K562 (cell line): ENCODE data around the gene RIPPLY3. TPM values are rescaled to one million over a fixed set of nuclear protein-coding genes. Genes with fewer than 3 reads are reported as not detected.

Experiments used
- CHCHD3 ChIP-seq: fragments of 250-450 bp; sonication (Bioruptor Pico); IDR thresholded peaks from 2 replicates; pipeline ENCODE4 v2.1.2; 2022; ENCODE audit warnings: mild to moderate bottlenecking
- FOXA3 ChIP-seq, 2 experiments: fragments of 450-650 bp in 1 of 2; sonication (generic) in 1 of 2; formaldehyde crosslinking; IDR thresholded peaks in 1 of 2; conservative IDR thresholded peaks in 1 of 2; 2 replicates each; pipeline versions ENCODE4 v1.4.0 to v1.8.0; 2020 to 2022; ENCODE audit warnings: mild to moderate bottlenecking in 2 of 2, missing genetic modification reagents in 1 of 2
- FOXJ2 ChIP-seq: fragments of 200-800 bp; sonication (Bioruptor generic); IDR thresholded peaks from 2 replicates; pipeline ENCODE4 v1.6.1; 2016; ENCODE audit warnings: missing genetic modification characterization, missing compliant biosample characterization
- GTF2A2 ChIP-seq: IDR thresholded peaks from 2 replicates; pipeline ENCODE4 v1.6.1; 2016; ENCODE audit warnings: mild to moderate bottlenecking, missing genetic modification characterization, missing compliant biosample characterization
- KAT8 ChIP-seq: fragments of 450-650 bp; IDR thresholded peaks from 2 replicates; pipeline ENCODE4 v1.6.1; 2016; ENCODE audit warnings: low read depth, mild to moderate bottlenecking
- MAZ ChIP-seq, 2 experiments: fragments of 450-650 bp in 1 of 2; sonication (generic) in 1 of 2; formaldehyde crosslinking; IDR thresholded peaks in 1 of 2; conservative IDR thresholded peaks in 1 of 2; 2 replicates each; pipeline versions ENCODE4 v1.4.0 to v1.5.0; 2020; ENCODE audit warnings: mild to moderate bottlenecking in 1 of 2, missing genetic modification reagents in 1 of 2
- MCM5 ChIP-seq: fragments of 450-650 bp; IDR thresholded peaks from 2 replicates; pipeline ENCODE4 v1.6.1; 2016; ENCODE audit warnings: low read depth
- XRCC4 ChIP-seq: IDR thresholded peaks from one replicate; pipeline ENCODE4 v1.6.1; 2011; ENCODE audit not compliant: insufficient read depth, insufficient read length; ENCODE audit errors: extremely low read depth
- ZNF436 ChIP-seq: fragments of 250-450, 450-650 bp; sonication (Bioruptor Pico); formaldehyde crosslinking; IDR thresholded peaks from 2 replicates; pipeline ENCODE4 v1.7.0; 2020; ENCODE audit warnings: mild to moderate bottlenecking
- polyA plus RNA-seq, 8 experiments: library from polyadenylated mRNA; depleted of rRNA in 4 of 8; stranded (reverse) in 5 of 8; unstranded in 3 of 8; fragments of >200 nt; fragmentation: Nextera tagmentation in 2 of 8; fragmentation: Illumina TruSeq in 1 of 8; extraction: Ambion mirVana in 2 of 8; extraction: Trizol in 1 of 8; gene quantifications; 2 replicates each; pipeline versions ENCODE4 v1.2.1 to v1.2.3, GENCODE V29; 2011 to 2014; ENCODE audit warnings: inconsistent platforms in 1 of 8, missing spikeins in 1 of 8
- total RNA-seq, 7 experiments: library from RNA; depleted of rRNA in 6 of 7; stranded (reverse); fragments of >200 nt in 6 of 7; fragmentation: Illumina TruSeq in 2 of 7; extraction: Trizol in 2 of 7; gene quantifications; 2 replicates each; pipeline versions ENCODE4 v1.2.1 to v1.2.3, GENCODE V29; 2011 to 2021; ENCODE audit warnings: low replicate concordance in 1 of 7
- TF ChIP-seq, protein P1 (sequence below), 2 experiments: fragments of 450-650 bp; IDR thresholded peaks; 2 replicates each; pipeline ENCODE4 v1.6.1; 2016; ENCODE audit warnings: mild to moderate bottlenecking in 2 of 2, borderline replicate concordance in 1 of 2, low read depth in 1 of 2, moderate library complexity in 1 of 2
- TF ChIP-seq, protein P2 (sequence below): fragments of 250-450 bp; sonication (Bioruptor Pico); IDR thresholded peaks from 2 replicates; pipeline ENCODE4 v1.4.0; 2020; ENCODE audit warnings: mild to moderate bottlenecking, moderate library complexity, borderline replicate concordance
- TF ChIP-seq, protein P3 (sequence below): fragments of 200-800 bp; sonication (Bioruptor generic); IDR thresholded peaks from 2 replicates; pipeline ENCODE4 v1.6.1; 2017; ENCODE audit warnings: missing genetic modification characterization, missing compliant biosample characterization
- TF ChIP-seq, protein P4 (sequence below): IDR thresholded peaks from 2 replicates; pipeline ENCODE4 v1.6.1; 2011; ENCODE audit not compliant: insufficient read length; ENCODE audit errors: extremely low read depth

The RIPPLY3 gene
- total and polyA plus RNA-seq, 9 of the 15 experiments (the other 6 are each of a cell fraction or from before 2014, with no cell fraction given): not detected

DNA sequence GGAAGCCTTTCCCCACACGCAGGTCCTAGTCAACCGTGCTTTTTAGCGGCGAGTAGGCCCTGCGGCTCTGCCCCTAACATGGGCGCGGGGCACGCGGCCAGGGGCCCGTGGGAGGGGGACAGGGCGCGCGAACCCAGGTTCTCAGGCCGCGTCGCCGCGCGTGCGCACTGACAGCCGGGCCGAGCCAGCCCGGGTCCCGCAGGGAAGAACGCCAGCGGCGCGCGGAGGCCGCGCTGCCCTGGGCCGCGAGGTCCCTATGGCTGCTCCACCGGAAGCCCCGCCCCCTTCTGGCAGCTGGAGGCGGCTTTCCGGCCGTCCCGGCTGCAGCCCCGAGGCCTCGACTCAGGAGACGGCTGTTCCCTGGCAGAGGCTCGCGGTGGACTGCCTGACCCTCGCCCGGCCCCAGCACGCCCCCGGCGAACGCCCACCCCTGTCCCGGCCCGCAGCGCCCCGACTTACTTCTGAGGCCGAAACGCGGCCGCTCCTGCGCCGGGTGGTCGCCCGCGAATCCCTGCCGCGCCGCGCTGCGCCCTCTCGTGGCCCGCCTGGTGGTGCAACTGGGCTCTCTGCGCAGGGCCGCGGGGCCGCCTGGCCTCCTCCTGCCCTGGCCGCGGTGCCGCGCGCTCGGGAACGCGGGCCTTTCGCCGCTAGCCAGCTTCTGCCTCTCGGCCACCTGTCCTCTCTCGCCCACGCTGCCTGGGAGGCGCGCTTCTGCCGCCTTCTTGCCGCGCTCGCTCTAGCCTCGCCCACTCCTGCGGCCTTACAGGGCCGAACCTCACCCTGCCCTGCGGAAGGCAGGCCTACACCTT is 16.6 kb upstream of the RIPPLY3 start (continued):
- TF ChIP-seq, protein P1, sequence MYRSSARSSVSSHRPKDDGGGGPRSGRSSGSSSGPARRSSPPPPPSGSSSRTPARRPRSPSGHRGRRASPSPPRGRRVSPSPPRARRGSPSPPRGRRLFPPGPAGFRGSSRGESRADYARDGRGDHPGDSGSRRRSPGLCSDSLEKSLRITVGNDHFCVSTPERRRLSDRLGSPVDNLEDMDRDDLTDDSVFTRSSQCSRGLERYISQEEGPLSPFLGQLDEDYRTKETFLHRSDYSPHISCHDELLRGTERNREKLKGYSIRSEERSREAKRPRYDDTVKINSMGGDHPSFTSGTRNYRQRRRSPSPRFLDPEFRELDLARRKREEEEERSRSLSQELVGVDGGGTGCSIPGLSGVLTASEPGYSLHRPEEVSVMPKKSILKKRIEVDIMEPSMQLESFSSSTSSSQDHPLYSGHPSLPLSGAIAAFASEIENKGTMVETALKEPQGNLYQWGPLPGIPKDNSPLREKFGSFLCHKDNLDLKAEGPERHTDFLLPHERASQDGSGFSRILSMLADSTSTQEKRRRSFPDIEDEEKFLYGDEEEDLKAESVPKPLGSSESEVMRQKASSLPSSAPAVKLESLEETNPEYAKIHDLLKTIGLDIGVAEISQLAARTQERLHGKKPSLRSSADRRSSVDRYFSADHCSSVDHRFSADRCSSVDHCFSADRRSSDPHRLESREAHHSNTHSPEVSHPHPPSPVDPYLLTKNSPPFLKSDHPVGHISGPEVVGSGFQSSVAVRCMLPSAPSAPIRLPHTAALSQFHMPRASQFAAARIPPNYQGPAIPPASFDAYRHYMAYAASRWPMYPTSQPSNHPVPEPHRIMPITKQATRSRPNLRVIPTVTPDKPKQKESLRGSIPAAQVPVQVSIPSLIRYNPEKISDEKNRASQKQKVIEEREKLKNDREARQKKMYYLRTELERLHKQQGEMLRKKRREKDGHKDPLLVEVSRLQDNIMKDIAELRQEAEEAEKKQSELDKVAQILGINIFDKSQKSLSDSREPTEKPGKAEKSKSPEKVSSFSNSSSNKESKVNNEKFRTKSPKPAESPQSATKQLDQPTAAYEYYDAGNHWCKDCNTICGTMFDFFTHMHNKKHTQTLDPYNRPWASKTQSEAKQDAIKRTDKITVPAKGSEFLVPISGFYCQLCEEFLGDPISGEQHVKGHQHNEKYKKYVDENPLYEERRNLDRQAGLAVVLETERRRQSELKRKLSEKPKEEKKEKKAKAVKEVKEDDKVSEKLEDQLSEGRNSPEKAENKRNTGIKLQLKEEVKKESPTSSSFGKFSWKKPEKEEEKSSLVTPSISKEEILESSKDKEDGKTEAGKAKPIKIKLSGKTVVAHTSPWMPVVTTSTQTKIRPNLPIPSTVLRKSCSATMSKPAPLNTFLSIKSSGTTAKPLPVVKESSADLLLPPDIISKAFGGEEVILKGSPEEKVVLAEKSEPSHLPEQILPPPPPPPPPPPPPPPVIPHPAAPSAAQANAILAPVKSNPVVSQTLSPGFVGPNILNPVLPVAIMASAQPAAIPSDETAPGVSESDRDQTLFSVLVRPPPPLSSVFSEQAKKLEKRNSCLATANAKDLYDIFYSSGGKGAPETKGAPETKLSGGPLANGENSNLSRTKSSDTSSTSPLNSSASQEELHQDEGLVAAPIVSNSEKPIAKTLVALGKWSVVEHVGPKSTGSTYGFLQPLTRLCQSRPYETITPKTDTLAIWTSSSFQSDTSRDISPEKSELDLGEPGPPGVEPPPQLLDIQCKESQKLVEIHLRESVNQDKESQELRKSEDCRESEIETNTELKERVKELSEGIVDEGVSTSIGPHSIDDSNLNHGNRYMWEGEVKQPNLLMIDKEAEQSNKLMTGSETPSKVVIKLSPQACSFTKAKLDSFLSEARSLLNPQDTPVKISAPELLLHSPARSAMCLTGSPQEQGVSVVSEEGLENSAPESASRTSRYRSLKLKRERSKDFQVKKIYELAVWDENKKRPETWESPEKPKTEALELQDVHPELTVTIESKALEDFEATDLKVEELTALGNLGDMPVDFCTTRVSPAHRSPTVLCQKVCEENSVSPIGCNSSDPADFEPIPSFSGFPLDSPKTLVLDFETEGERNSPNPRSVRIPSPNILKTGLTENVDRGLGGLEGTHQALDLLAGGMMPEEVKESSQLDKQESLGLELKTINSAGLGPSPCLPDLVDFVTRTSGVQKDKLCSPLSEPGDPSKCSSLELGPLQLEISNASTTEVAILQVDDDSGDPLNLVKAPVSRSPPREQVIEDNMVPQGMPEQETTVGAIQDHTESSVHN (IDR thresholded peaks at IDR 0.05; ENCODE audit: borderline replicate concordance in 1 of 2, low read depth in 1 of 2): no peak
- TF ChIP-seq, protein P2, sequence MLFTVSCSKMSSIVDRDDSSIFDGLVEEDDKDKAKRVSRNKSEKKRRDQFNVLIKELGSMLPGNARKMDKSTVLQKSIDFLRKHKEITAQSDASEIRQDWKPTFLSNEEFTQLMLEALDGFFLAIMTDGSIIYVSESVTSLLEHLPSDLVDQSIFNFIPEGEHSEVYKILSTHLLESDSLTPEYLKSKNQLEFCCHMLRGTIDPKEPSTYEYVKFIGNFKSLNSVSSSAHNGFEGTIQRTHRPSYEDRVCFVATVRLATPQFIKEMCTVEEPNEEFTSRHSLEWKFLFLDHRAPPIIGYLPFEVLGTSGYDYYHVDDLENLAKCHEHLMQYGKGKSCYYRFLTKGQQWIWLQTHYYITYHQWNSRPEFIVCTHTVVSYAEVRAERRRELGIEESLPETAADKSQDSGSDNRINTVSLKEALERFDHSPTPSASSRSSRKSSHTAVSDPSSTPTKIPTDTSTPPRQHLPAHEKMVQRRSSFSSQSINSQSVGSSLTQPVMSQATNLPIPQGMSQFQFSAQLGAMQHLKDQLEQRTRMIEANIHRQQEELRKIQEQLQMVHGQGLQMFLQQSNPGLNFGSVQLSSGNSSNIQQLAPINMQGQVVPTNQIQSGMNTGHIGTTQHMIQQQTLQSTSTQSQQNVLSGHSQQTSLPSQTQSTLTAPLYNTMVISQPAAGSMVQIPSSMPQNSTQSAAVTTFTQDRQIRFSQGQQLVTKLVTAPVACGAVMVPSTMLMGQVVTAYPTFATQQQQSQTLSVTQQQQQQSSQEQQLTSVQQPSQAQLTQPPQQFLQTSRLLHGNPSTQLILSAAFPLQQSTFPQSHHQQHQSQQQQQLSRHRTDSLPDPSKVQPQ: no peak
- TF ChIP-seq XRCC4 (no peak), KAT8 (no peak), FOXJ2 (tag) (no peak), CHCHD3 (CRISPR knock-in tag) (no peak), FOXA3 (CRISPR knock-in tag; conservative IDR thresholded peaks at IDR 0.05 in 1 of 2, IDR thresholded peaks at IDR 0.05 in 1 of 2) (peak in 1 of 2 experiments; percentile 83; a peak in 1 of 4 replicates), MAZ (CRISPR knock-in tag; conservative IDR thresholded peaks at IDR 0.05 in 1 of 2, IDR thresholded peaks at IDR 0.05 in 1 of 2) (peak; percentile 77 to 89), MCM5 (no peak), ZNF436 (CRISPR knock-in tag) (no peak), GTF2A2 (tag) (no peak; the same call in 1 of the 2 replicates)
- TF ChIP-seq, protein P3, sequence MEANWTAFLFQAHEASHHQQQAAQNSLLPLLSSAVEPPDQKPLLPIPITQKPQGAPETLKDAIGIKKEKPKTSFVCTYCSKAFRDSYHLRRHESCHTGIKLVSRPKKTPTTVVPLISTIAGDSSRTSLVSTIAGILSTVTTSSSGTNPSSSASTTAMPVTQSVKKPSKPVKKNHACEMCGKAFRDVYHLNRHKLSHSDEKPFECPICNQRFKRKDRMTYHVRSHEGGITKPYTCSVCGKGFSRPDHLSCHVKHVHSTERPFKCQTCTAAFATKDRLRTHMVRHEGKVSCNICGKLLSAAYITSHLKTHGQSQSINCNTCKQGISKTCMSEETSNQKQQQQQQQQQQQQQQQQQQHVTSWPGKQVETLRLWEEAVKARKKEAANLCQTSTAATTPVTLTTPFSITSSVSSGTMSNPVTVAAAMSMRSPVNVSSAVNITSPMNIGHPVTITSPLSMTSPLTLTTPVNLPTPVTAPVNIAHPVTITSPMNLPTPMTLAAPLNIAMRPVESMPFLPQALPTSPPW (CRISPR knock-in tag): peak; percentile 89
- TF ChIP-seq, protein P4, sequence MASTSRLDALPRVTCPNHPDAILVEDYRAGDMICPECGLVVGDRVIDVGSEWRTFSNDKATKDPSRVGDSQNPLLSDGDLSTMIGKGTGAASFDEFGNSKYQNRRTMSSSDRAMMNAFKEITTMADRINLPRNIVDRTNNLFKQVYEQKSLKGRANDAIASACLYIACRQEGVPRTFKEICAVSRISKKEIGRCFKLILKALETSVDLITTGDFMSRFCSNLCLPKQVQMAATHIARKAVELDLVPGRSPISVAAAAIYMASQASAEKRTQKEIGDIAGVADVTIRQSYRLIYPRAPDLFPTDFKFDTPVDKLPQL: no peak
